GM12801 (cell line): ENCODE data around the gene C1orf52.

Experiments
- TF ChIP-seq, protein P1 (sequence below): IDR thresholded peaks from one replicate; pipeline ENCODE4 v1.5.1; 2011; ENCODE audit warnings: control low read depth; ENCODE audit not compliant: insufficient read length; ENCODE audit errors: extremely low read depth

The C1orf52 gene

DNA sequence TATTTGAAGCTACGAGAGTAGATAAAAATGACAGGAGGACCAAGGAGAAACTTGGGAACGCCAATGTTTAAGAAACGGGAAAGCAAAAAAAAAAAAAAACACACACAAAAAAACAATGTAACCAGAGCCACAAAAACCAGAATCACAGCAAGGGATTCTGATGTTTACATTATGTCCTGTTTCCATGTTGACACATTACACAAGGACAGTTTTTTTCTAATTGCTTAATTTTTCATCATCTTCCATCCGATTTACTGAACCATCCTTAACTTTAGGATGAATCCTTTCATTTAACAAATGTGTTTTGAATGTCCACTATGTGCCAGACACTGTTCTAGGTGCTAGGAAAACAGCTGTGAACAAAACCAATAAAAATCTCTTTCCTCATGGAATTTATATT, 18.3 kb upstream of the C1orf52 start:
- TF ChIP-seq, protein P1, sequence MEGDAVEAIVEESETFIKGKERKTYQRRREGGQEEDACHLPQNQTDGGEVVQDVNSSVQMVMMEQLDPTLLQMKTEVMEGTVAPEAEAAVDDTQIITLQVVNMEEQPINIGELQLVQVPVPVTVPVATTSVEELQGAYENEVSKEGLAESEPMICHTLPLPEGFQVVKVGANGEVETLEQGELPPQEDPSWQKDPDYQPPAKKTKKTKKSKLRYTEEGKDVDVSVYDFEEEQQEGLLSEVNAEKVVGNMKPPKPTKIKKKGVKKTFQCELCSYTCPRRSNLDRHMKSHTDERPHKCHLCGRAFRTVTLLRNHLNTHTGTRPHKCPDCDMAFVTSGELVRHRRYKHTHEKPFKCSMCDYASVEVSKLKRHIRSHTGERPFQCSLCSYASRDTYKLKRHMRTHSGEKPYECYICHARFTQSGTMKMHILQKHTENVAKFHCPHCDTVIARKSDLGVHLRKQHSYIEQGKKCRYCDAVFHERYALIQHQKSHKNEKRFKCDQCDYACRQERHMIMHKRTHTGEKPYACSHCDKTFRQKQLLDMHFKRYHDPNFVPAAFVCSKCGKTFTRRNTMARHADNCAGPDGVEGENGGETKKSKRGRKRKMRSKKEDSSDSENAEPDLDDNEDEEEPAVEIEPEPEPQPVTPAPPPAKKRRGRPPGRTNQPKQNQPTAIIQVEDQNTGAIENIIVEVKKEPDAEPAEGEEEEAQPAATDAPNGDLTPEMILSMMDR: no peak

DNA sequence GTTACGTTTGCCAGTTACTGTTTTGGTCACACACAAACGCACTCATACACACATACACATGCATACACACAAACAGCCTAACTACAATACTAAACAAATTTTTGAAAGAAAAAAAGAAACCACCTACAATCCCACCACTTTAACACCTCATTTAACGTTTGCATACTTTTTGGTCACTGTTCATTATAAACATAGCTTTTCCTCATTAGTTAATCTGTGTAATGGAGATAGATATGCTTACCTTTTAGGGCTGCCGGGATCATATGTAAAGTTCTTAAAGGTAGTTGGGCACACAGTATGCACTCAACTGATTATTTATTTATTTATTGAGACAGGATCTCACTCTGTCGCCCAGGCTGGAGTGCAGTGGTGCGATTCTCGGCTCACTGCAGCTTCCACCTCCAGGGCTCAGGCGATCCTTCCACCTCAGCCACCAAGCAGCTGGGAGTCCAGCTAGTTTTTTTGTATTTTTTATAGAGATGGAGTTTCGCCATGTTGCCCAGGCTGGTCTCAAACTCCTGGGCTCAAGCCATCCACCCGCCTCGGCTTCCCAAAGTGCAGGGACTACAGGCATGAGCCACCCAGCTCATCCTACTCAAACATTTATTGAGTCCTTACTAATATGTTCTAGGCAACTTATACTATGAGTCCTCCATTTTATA, 17.6 kb upstream of the C1orf52 start:
- TF ChIP-seq, protein P1: no peak

DNA sequence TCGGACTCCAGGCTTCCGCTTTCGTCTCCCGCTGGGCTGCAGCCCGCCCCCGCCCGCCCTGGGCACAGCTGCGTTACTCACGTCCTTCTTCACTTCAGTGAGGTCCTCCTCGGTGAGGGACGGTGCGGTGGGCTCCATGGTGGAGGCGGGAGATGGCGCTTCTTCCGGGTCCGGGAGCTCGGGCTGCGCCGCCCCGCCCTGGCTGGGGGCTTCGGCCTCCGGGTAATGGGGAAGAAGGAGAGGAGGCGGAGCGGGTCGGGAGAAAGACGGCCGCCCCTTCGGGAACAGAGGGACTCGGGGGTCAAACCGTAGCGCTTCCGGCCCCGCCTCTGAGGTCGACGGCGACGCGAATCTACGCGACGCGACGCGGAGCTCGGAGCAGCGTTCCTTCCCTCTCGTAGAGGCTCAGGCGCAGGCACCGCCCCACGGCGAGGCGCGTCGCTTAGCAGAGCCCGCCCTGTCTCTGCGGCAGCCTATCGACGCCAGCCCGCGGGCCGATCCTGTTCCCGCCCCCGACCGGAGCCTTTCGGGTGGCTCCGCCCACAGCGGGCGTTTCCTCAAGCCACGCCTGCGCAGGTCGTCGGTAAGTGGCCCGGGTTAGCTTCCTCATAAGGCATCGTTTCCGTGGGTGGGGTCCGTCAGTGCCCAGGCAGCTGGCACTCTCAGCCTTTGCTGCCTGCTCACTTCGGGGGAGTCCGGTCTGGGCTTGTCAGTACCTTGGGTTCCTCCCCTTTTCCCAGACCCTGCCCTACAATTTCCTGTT, 16.9 kb upstream of the C1orf52 start, which contains the start of gene BCL10:
BCL10 (minus strand) TSS at position 418 of the 763 bp plus-strand sequence; CDS start at position 138, 280 bp downstream.
- TF ChIP-seq, protein P1: no peak

DNA sequence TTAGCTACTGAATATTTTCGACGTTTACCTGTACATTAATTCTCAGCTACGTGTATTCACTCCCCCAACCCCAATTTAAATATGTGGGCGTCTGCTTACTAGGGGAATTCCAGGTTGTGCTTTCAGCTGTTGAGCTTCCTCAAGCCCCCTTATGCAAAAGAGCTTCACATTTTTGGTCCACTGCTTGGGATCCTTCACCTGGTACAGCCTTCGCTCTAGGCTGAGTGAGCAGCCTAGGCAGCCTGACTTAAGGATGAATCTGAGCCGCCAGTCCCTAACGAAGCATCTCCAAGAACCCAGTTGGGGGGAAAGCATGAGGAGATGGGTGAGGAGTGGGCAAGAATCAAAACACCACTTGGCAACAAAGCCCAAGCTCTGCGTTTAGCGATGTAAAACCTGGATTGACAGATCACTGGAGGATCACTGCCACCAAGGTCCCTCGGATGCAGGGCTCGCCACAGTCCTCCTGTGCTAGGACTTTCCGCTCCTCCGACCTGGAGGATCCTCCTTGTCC, 16.3 kb upstream of the C1orf52 start:
- TF ChIP-seq, protein P1: no peak

DNA sequence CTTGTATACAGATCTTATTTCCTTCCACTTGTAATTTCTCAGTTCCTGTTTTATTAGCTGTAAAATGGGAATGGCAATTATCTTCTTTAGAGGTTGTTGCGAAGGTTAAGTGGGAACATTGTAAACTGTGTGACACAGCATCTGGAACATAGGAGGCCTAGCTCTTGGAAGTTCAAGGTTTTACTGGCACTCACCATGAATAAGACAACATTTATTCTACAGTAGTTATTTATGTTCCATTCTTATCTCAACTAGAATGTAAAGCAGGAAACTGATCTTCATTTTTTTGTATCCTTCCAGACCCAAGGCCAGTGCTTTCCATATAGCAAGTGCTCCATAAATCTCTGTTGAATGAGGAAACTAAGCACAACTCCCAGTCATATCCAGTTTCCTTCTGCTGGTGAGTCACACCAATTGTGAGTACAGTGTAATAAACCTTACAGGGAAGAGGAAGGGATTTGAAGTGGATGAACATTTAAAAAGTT, 15.5 kb upstream of the C1orf52 start:
- TF ChIP-seq, protein P1: no peak

DNA sequence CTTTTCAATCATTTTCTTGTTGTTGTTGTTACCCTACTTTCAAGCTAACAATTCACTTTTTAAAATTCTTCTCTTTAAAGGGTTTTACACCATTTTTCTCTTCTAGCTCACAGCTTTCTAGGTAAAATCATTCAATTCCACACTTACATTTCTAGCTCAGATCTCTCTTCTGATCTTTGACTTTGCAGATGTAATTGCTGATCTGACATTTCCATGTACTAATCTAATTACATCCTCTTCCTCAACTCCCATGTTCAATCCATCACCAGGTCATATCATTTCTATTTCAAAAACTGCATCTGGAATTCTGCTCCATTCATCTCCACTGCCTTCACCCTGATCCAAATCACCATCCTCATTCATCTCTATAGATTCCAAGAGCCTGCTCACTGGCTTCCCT, 13.9 kb upstream of the C1orf52 start:
- TF ChIP-seq, protein P1: no peak

DNA sequence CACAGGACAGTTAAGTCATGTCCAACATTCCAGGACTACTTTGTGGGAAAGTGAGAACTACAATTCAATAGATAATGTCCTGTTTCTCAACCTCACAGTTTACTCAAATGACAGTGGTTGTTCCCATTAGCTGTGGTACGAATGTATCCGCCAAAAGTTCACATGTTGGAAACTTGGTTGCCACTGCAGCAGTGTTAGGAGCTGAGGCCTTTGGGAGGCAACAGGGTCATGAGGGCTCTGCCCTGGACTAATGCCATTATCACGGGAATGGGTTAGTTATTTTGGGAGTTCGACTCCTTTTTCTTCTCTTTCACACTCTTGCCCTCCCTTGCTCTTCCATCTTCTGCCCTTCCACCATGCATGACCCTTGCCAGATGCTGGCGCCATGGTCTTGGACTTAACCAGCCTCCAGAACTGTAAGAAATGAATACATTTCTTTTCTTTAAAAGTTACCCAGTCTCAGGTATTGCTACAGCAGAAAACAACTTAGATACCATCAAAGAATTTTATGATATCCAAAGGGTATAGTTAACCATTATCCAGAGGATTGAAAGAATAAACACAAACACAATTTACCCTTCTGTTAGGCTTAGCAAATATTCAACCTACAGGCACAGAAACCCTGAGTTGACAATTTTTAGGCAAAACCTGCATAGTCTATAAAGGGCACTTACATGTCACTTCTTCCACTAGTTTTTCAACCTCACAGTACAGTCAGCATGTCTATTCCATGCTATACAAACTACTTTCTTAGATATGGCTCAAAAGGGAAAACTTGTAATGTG, 9.5 kb upstream of the C1orf52 start:
- TF ChIP-seq, protein P1: no peak
